ENCODE data around the gene NELFE.

NELFE gene

GRCh38 chr6:31971993-31972708, 13.4 kb upstream of the NELFE start, which contains the start of gene DXO:
TSS of gene DXO (minus strand) at chr6:31972138. CDS start at chr6:31971675, 463 bp downstream.
- DNase-seq, result peak; percentile 91

DNA sequence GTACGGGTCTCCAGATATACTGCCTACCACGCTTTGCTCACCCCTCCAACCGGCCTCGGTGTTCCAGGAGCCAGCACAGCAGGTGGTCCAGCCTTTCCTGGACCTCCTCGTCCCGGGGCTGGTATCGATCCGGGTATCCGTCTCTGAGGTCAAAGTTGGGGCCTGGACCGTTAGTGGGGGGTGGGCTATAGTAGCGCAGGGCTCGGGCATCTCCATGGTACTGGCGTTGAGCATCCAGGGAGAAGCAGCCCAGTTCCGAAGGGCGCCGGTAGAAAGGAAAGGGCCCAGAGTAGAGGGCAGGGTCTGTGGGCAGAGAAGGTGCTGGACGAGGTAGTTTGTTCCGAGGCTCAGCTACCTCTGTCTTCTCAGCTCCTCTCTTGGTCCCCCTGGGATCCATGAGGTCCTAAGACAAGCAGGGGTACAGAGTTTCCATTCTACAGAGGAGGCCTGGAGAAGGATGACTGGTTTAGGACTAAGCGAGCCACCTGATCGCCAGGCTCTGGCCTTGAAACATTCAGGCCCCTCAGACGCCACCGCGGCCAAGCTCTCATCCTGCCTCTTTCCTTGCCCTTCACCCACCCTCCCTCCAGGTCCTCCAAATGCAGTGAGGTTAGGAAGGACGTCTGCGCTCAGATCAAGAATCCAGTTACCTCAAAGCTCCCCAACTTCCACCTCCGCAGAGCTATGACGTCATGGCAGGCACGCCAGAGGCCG, 12.7 kb upstream of the NELFE start:
- DNase-seq, result no peak

DNA sequence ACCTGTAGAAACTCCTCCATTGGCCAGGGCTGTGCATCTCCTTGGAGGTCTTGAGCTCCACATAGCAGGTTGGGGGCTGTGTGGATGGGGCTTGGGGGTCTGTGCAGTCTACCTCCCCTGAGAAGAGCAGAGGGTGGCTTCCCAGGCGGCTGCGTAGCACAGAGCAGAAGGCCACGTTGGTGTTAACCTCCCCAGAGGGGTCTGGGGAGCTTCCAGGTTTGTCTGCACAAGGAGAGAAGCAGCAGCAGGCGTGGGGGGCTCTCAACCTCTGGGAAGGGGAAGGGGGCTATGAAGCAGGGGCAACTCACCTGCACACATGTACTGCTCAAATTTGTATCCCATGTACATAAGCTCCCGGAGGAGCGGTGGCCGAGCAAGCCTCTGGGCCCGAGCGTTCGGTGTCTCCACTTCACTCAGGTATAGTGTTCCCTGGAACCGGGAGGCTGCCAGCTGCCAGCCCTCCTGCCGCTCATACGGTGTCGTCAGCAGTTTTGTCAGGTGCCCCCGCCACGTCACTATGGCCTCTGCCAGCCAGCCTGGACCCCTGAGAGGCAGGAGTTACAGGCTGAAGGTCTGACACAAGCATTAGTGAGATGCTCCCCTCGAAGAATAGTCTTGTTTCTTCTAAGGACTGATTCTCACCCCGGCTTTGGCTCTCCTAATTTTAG, 12.0 kb upstream of the NELFE start:
- DNase-seq, result peak; percentile 4

DNA sequence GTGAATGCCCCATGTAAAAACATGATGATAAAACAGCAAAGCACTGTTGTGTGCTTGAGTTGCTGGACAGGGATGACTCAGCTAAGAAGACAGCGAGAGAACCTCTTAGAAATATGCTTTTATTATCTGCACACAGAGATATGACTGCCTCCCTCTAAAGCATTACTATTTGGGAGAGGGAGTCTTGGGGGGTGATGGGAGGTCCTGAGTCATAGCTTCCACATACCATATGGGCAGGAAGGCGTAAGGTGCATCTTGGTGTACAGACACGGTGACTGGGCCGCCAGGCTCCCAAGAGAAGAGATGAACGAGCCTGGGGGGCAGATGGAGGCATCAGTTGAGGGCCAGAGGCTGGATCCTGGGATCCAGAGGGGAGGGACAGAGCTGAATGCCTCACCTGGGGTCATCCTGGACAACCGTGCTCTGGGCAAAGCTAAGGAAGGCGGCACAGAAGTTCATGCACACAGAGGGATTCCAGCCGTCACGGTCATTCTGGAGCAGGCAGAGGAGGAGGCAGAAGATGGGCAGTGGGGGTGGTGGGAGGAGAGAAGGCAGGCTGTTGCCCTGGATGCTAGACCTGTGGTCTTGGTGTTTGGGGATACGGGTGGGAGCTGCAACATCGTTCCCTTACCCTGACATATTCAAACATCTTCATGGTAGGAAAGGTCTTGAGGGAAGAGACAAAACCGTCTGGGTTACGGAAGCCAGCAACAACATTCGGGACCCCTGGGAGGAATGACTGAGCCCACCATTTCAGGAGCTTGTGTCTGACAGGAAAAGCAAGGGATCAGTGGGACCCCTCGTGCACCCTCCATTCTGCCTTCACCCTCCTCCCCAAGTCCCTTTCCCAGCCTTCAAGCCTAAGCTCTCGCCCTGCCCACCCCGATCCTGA, 11.2 kb upstream of the NELFE start:
- DNase-seq, result no peak

DNA sequence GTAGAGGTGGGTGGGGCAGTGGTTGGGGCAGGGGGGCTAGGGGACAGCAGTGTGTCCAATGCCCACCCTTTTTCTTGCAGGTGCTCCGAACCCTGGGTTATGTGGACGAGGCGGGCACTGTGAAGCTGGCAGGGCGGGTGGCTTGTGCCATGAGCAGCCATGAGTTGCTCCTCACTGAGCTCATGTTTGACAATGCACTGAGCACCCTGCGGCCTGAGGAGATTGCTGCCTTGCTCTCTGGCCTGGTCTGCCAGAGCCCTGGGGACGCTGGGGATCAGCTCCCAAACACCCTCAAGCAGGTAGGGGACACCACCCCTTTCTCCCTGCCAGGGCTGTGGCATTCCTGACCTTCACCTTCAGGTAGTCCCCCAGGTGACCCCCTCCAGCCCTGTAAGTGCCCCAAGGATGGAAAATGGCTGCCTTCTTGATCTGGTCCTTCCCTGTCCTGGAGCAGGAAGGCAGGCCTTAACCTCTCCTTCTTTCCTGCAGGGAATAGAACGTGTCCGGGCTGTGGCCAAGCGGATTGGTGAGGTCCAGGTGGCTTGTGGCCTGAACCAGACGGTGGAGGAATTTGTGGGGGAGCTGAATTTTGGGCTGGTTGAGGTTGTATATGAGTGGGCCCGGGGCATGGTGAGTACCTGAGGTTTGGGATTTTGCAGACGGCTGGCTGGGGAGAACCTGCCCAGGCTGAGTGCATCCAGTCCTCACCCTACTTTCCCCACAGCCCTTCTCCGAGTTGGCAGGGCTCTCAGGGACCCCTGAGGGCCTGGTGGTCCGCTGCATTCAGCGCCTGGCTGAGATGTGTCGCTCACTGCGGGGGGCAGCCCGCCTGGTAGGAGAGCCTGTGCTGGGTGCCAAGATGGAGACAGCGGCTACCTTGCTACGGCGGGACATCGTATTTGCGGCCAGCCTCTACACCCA, 10.3 kb upstream of the NELFE start:
- no peak for DNase-seq

GRCh38 chr6:31968326-31968725, 9.6 kb upstream of the NELFE start:
- DNase-seq, result no peak

- no peak for DNase-seq
Measured at GRCh38 chr6:31967926-31968320, 9.2 kb upstream of the NELFE start.

DNA sequence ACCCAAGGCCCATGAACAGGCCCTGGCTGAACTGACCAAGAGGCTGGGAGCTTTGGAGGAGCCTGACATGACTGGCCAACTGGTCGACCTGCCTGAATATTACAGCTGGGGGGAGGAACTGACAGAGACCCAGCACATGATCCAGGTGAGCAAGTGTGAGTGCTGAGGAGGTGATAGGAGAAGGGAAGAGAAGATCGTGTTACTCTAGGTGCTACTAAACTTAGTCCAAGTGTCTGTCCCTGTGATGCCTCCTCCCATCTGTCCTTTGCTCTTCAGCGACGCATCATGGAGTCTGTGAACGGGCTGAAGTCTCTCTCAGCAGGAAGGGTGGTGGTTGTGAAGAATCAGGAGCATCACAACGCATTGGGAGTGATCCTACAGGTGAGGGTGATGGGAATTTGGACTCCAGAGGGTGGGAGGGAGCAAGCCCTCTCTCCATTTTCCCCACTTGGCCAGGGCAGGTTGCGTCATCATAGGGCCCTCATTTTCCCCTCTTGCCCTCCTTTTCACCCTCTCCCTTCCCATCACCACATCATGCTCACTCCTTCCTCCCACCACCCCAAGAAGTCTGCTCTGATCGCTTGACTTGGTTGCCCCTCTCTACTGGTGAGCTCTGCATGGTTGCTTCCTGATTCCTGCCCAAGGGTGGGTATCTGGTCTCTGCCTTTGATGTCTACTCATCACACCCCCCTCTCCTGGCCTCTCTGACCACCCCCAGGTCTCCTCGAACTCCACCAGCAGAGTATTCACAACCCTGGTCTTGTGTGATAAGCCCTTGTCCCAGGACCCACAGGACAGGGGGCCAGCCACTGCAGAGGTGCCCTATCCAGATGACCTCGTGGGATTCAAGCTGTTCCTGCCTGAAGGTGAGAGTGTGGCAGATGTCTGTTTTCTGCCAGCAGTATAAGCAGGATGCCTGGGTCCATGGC, 8.5 kb upstream of the NELFE start:
- DNase-seq, result no peak

DNA sequence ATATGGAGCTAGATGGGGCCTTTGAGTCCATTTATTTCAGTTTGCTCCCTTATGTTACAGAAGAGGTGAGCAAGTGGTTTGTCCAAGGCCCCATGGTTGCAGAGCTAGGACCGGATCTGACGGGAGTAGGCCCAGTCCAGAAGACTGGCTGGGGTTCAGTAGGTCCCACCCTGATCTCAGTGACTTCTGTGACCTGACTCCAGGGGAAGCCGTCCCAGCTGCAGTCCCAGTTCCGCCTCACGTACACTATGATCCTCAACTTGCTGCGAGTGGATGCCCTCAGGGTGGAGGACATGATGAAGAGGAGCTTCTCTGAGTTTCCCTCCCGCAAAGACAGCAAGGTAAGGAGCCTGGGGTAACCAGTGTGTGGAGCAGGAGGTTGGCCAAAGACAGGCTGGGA, 7.7 kb upstream of the NELFE start:
- DNase-seq, result no peak

GRCh38 chr6:31965700-31966099, 6.9 kb upstream of the NELFE start:
- DNase-seq, result no peak

- no peak for DNase-seq
Measured at GRCh38 chr6:31963921-31964320, 5.2 kb upstream of the NELFE start.

GRCh38 chr6:31961616-31962015, 2.8 kb upstream of the NELFE start:
- DNase-seq, result no peak

DNA sequence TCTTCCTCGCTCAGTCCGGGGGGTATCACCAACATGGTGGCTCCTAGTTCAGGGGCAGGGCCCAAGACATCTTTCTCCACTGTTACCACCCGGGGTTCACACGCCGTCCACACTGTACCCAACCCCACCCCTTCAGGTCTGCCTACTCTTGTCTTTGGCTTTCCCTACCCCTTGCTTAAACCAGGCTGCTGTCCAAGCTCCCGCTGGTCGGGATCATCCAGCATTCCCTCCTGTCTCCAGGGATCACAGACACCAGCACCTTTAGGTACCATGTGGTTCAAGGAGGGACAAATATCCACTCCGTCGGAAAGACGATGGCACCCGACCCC, 395 bp downstream of the NELFE start:
- DNase-seq, result no peak

GRCh38 chr6:31956796-31957195, 2.0 kb downstream of the NELFE start:
- no peak for DNase-seq

DNA sequence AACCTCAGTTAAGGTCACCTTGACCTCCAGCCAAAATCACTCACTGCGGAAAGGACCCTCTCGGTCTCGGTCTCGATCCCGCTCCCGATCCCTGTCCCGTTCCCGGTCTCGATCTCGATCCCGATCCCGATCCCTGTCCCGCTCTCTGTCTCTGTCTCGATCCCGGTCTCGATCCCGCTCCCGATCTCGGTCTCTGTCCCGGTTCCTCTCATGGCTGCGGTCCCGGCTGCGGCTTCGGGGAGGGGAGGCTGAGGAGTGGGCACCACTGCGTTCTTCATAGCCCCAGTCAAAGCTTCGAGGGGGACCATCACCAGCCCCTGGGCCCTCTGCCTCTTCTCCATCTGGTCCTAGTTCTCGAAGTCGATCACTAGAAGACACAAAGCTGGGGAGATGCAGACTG, 4.3 kb downstream of the NELFE start:
- DNase-seq, result no peak

DNA sequence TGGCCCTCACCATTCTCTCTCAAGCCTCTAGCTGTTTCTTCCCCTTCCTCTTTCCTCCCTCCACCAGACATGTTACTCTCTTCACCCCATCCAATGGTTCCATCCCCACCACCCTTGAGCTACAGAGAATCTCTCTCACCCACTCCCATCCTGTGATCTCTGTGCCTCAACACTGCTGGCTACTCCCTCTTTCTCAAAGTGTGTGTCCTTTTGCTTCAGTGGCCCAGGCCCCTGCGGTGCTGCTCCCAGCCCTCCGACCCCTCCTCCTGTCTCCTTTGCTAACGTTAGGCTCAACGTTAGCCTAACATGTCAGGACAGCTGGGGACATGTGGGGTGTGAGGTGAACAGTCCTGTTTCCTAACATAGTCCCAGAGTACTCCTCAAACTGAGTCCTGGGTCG, 5.9 kb downstream of the NELFE start:
- DNase-seq, result no peak

GRCh38 chr6:31952140-31952805, 6.5 kb downstream of the NELFE start:
- DNase-seq, result no peak

GRCh38 chr6:31949926-31950548, 8.7 kb downstream of the NELFE start:
- no peak for DNase-seq

GRCh38 chr6:31948753-31949413, 9.9 kb downstream of the NELFE start:
- no peak for DNase-seq

Data from NCI-H2029 treated with DMSO at 0.1 percent for 48 hours (cell line).